Vagina (tissue), 2 donors: Measurements from ENCODE around the gene HAAO. TPM values are rescaled to one million over a fixed set of nuclear protein-coding genes. Genes with fewer than 3 reads are reported as not detected.

ENCODE experiments used
- DNase-seq, 2 donors: peaks; one replicate each; pipeline ENCODE4 v3.0.0-alpha.2; 2017; ENCODE audit errors: extremely low spot score in 2 of 2
- H3K27ac ChIP-seq: fragments of 200-600 bp; sonication (generic); one replicate; pipeline ENCODE4 v1.5.1; 2019
- H3K27me3 ChIP-seq: fragments of 200-600 bp; sonication (generic); one replicate; pipeline ENCODE4 v1.5.1; 2019
- H3K36me3 ChIP-seq, 2 donors: fragments of 200-600 bp; sonication (generic); one replicate each; pipeline ENCODE4 v1.5.1; 2017 to 2019
- H3K4me1 ChIP-seq: fragments of 200-600 bp; sonication (generic); one replicate; pipeline ENCODE4 v1.5.1; 2019
- H3K4me3 ChIP-seq, 2 donors: fragments of 200-600 bp; sonication (generic); 1 replicate in 1 of 2; 2 replicates in 1 of 2; pipeline ENCODE4 v1.5.1; 2016 to 2019
- H3K9me3 ChIP-seq: fragments of 200-600 bp; sonication (generic); one replicate; pipeline ENCODE4 v1.5.1; 2019
- POLR2A ChIP-seq, 2 donors: fragments of 450-650 bp; IDR thresholded peaks; one replicate each; pipeline ENCODE4 v1.6.1; 2017; ENCODE audit warnings: antibody characterized with exemption in 2 of 2, mild to moderate bottlenecking in 2 of 2, moderate library complexity in 2 of 2
- POLR2AphosphoS5 ChIP-seq, 2 donors: sonication (generic); formaldehyde crosslinking; IDR thresholded peaks; one replicate each; pipeline ENCODE4 v1.9.0; 2017; ENCODE audit warnings: antibody characterized with exemption in 2 of 2, mild to moderate bottlenecking in 2 of 2, low read depth in 1 of 2; ENCODE audit not compliant: insufficient read depth in 1 of 2
- intact Hi-C: fragments of 100-400 bp; cut with DNase I; formaldehyde crosslinking; loops from one replicate; pipeline ENCODE4 v1.15.1; 2023
- total RNA-seq: library from RNA; depleted of rRNA; stranded (reverse); fragments of >200 nt; gene quantifications from one replicate; pipeline ENCODE4 v1.2.3, GENCODE V29; 2016
- TF ChIP-seq, protein P1 (sequence below), 3 experiments: fragments of 450-650 bp in 2 of 3; fragments of 200-600 bp in 1 of 3; sonication (generic) in 1 of 3; IDR thresholded peaks; one replicate each; pipeline ENCODE4 v1.5.1; 2017 to 2019; ENCODE audit warnings: antibody characterized with exemption in 3 of 3, mild to moderate bottlenecking in 2 of 3, moderate library complexity in 2 of 3

The HAAO gene
- total RNA-seq, 1 donor from 2014 or later: 5.9 TPM

GRCh38 chr2:42775186-42775585 lies 17.2 kb downstream of the HAAO start:
- no peak for DNase-seq
- H3K36me3 ChIP-seq: no peaks in the 10 kb centered on the region
- no peak overlapping the region for H3K4me3 ChIP-seq
- H3K27ac ChIP-seq: no peak overlapping the region
- intact Hi-C loops: no loop called here
- H3K9me3 ChIP-seq: no peaks in the 10 kb centered on the region
- TF ChIP-seq POLR2A (IDR thresholded peaks at IDR 0.05) (no peak), POLR2AphosphoS5 (IDR thresholded peaks at IDR 0.05; ENCODE audit: insufficient read depth in 1 of 2, low read depth in 1 of 2) (no peak)
- TF ChIP-seq, protein P1, sequence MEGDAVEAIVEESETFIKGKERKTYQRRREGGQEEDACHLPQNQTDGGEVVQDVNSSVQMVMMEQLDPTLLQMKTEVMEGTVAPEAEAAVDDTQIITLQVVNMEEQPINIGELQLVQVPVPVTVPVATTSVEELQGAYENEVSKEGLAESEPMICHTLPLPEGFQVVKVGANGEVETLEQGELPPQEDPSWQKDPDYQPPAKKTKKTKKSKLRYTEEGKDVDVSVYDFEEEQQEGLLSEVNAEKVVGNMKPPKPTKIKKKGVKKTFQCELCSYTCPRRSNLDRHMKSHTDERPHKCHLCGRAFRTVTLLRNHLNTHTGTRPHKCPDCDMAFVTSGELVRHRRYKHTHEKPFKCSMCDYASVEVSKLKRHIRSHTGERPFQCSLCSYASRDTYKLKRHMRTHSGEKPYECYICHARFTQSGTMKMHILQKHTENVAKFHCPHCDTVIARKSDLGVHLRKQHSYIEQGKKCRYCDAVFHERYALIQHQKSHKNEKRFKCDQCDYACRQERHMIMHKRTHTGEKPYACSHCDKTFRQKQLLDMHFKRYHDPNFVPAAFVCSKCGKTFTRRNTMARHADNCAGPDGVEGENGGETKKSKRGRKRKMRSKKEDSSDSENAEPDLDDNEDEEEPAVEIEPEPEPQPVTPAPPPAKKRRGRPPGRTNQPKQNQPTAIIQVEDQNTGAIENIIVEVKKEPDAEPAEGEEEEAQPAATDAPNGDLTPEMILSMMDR (IDR thresholded peaks at IDR 0.05): no peak
- H3K4me1 ChIP-seq: no peaks in the 10 kb centered on the region
- no peaks in the 10 kb centered on the region for H3K27me3 ChIP-seq

GRCh38 chr2:42771546-42772153 lies 20.7 kb downstream of the HAAO start:
- DNase-seq: peak; percentile 58 to 72
- no peaks in the 10 kb centered on the region for H3K27me3 ChIP-seq
- no peaks in the 10 kb centered on the region for H3K9me3 ChIP-seq
- intact Hi-C loops: no loop called here
- H3K36me3 ChIP-seq: no peaks in the 10 kb centered on the region
- TF ChIP-seq, protein P1 (IDR thresholded peaks at IDR 0.05): no peak
- TF ChIP-seq POLR2A (IDR thresholded peaks at IDR 0.05) (no peak), POLR2AphosphoS5 (IDR thresholded peaks at IDR 0.05; ENCODE audit: insufficient read depth in 1 of 2, low read depth in 1 of 2) (no peak)
- H3K4me1 ChIP-seq: no peaks in the 10 kb centered on the region
- H3K4me3 ChIP-seq: no peak overlapping the region
- no peak overlapping the region for H3K27ac ChIP-seq

DNA sequence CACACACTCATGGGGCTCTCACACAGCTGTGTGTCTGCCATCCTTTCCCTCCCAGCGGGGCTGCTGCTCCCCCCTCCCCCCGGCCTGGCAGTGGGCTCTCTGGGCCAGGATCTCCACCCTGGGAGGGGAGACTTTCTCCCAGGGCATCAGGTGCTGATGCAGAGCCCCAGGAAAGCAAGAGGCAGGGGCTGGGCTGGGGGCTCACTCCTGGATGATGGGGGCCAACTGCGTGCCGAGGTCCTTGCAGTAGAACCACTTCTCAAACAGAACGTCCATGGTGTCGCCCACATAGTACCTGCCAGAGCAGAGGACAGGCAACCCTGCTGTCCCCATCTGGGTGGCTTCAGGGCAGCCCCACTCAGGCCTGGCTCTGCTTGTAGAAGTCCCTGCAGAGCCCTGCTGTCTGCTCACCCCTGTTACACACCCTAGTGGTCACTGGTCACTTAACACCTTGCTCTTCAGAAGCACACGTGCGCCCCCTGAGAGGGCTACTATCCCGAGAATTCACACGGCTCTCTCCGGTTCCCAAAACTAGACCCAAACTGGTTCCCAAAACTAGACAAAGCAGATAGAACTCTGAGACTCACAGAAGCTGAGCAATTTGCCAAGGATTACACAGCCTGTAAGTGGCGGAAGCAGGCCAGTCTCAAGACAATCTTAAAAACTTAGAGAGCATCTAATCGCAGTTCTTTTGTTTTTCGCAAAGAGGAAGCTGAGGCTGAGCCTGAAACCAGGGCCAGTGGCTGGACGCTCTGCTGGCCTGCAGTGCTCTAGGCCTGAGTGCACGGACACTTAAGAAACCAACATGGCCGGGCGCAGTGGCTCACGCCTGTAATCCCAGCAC lies 21.9 kb downstream of the HAAO start:
- Histone ChIP-seq H3K4me3 (no peak overlapping the region), H3K27me3 (no peaks in the 10 kb centered on the region), H3K9me3 (no peaks in the 10 kb centered on the region), H3K4me1 (no peaks in the 10 kb centered on the region), H3K36me3 (no peaks in the 10 kb centered on the region), H3K27ac (no peak overlapping the region)
- intact Hi-C loops: no loop called here
- peak; percentile 75 to 92 for DNase-seq
- TF ChIP-seq POLR2A (IDR thresholded peaks at IDR 0.05) (no peak), POLR2AphosphoS5 (IDR thresholded peaks at IDR 0.05; ENCODE audit: insufficient read depth in 1 of 2, low read depth in 1 of 2) (no peak)
- TF ChIP-seq, protein P1 (IDR thresholded peaks at IDR 0.05): peak in 1 of 3 experiments; percentile 23

GRCh38 chr2:42769583-42770287 lies 22.6 kb downstream of the HAAO start:
- Histone ChIP-seq H3K36me3 (no peaks in the 10 kb centered on the region), H3K27me3 (no peaks in the 10 kb centered on the region), H3K27ac (no peak overlapping the region), H3K4me1 (no peaks in the 10 kb centered on the region), H3K4me3 (no peak overlapping the region), H3K9me3 (no peaks in the 10 kb centered on the region)
- DNase-seq: peak in 1 of 2 donors; percentile 64
- TF ChIP-seq, protein P1 (IDR thresholded peaks at IDR 0.05): no peak
- TF ChIP-seq POLR2AphosphoS5 (IDR thresholded peaks at IDR 0.05; ENCODE audit: insufficient read depth in 1 of 2, low read depth in 1 of 2) (no peak), POLR2A (IDR thresholded peaks at IDR 0.05) (no peak)
- intact Hi-C loops: no loop called here
